ENCODE results near the gene CFB.

GRCh38 chr6:31965700-31966099, 19.8 kb downstream of the CFB start:
- TF ChIP-seq POLR2A (IDR thresholded peaks at IDR 0.05) (no peak), CTCF (IDR thresholded peaks at IDR 0.05) (no peak), POLR2AphosphoS5 (IDR thresholded peaks at IDR 0.05) (no peak)
